ENCODE results near the gene ARHGDIB.

Gene ARHGDIB

DNA sequence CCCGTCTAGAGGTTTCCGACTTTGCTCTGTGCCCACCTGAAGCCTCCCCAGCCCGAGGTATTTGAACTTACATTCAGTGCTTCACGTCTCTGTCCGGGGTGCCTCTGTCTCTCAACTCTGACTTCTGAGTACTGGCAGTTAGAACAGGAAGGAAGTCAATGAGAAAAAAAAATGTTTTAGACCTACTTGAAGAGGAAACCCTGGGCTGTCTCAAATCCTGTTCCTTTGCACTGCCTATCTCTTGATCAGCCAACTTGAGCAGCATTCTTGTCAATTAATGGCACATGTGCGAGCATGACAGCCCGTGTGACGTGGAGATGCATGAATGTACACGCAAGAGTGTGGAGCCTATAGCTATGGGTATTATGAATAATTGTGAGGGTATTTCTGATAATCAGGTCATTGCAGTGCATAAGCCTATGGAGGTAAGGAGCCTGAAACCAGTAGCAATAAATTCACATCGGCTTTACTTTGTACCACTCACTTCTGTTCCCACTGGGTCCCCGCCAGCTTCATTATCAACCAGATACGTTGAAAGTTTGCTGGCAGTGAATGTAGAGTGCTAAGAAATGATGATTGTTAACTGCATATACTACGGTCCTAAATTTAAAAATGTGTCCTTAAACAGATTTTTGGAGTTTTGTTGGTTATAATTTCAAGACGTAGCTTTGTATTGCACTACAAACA, at the start of gene ARHGDIB:
Gene ARHGDIB, minus strand, starts transcription at position 136 of the 687 bp plus-strand sequence. CDS start 10,889 bp downstream, outside the sequence.
- peak; percentile 95 for DNase-seq

DNA sequence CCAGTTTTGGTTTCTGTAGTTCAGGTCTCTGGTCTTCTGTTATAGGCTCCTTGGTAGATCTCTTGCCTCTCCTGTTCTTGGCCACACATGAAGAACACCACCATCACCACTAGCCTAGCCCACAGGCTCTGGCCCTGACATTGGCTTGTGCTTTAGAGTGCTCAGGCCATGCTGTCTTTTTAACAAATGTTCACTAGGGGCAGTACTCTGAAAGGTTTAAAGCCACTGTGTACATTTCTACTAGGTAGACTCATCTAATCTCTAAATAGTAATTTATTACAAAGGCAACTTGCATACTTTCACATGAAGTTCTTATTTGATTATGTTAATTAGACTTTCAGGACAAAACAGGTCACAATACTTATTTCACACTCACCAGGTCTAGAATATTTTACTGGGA, 49.8 kb upstream of the ARHGDIB start:
- DNase-seq, result no peak

DNA sequence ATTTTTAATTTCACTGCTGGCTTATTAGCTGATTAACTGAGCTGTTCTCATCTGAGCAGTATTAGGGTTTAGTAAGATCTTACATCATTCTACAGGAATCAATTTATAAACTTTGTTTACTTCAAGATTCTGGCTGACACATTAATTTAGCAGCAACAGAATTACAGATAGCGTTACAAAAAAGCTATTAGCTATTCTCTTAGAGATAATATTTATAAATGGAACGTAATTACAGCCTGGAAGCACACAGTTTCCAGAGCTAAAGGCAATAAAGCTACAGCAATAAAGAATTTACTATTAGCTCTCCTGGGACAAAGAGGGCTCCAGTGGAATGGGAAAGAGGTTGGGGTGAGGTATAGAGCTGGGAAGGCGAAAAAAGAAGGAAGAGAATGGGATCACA, 46.1 kb upstream of the ARHGDIB start:
- DNase-seq, result no peak

GRCh38 chr12:15005064-15005463, 43.7 kb upstream of the ARHGDIB start:
- no peak for DNase-seq

DNA sequence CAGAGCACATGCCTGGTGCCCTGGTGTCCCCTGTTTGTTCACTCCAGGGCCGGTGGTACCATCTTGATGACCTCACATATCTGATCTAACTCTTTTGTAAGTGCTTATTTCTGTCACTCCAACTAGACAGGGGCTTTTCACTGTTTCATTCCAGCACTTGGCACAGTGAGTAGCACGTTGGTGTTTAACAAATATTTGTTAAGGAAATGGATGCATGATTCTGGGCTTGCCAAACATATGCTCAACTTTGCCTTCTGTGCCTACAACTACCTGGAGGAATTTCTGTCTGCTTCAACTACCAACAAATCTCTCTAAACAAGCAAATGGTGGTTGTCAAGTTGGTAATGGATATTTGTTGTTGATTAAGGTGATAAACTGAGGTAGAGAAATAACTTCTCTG, 43.0 kb upstream of the ARHGDIB start:
- DNase-seq, result no peak

GRCh38 chr12:15001733-15002382, 40.5 kb upstream of the ARHGDIB start:
- no peak for DNase-seq

DNA sequence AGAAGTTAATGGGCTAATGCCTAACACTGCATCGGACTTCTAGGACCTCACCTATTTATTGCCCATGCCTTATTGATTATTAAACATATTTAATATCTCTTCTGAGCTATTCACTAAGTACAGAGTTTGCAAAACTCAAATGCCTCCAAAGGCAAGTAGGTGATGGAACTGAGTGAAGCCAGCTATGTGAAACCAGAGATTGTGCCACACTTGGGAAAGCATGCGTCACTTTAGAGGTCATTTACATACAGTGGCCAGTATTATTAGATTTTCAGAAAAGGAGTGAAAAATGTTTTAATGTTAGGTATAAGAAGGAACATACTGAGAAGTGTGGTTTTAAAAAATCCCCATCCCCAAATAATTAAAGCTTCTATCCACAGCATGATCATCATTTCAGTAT, 39.2 kb upstream of the ARHGDIB start:
- DNase-seq, result no peak

DNA sequence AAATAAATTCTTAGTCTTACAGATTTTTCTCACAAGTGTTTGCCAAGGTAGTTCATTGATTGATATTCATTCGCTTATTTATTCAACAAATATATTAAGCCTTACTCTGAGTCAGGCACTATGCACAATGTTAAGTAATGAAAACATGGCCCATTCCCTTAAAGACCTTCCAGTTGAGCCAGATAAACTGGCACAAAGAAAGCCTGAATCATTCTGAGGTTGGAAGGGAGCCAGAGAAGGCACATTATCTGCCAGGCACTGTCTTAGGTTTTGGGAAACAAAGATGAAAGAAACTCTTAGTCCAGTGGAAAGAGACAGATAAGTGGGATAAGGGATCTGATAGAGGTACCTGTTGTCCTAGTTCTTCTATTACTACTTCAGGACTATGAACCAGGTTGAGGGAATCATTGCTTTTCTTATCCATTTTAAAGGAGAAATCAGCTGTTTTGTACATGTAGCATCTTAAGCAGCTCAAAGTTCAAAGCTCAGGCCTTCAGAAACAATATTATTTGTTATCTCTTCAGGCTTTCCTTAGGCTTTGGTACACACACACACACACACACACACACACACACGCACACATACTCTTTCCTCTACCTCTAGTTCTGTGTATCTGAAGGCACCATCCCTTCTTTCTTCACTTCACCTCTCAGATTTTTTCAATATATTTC, 38.4 kb upstream of the ARHGDIB start:
- DNase-seq, result no peak

DNA sequence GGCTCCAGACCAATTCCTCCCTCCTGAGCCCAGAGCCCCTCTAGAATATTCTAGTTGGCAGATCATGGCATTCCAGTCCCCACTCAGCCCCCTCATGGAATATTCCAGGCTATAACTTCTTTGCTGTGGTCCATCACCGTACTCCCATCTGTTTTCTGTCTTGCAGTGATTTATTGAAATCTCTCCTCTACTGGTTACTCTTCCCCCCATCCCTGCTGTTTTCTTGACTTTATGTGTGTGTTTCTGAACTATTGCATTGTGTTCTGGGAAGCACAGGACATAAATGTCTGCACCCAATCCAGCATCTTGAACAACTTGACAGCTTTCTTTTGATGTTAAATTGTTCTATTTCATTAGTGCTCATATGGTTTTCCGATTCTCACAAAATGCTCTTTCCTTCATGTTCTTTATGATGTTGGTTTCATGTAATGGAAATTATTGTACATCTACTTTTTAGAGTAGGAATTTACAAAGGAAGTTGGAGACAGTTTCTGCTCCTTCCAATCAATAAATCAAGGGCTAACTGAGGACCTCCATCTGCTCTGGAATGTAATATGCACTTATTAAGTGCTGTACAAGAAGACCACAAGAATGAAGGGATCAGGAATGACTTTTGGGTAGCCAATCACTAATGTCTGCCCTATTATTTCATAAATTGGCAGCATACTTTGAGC, 37.8 kb upstream of the ARHGDIB start:
- no peak for DNase-seq

GRCh38 chr12:14997998-14998397, 36.6 kb upstream of the ARHGDIB start:
- no peak for DNase-seq

GRCh38 chr12:14995583-14996425, 34.4 kb upstream of the ARHGDIB start:
- peak; percentile 48 for DNase-seq

GRCh38 chr12:14994610-14995009, 33.2 kb upstream of the ARHGDIB start:
- DNase-seq, result no peak

DNA sequence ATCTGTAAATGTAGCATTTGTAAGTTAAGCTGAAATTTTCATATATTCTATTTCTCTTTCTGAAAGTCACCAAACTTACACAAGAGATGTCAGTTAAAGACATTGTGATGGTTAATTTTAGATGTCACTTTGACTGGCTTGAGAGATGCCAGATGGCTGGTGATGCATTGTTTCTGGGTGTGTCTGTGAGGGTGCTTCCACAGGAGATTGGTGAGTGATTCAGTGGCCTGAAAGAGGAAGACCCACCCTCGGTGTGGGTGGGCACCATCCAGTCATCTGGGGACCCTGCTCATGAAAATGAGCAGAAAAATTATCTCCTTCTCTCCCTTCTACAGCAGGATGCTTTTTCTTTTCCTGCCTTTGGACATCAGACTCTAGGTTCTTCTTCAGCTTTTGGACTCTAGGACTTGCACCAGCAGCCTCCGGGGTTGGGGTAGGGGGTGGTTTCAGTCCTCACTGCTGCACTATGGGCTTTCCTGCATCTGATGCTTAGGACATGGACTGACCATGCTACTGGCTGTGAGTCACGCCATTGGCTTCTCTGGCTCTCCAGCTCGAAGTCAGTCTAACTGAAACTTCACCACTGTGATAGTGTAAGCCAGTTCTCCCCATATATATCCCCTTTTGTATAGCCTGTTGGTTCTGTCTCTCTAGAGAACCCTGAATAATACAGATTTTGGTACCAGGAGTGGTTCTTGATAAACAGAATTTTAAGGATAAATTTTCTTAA, 32.3 kb upstream of the ARHGDIB start:
- no peak for DNase-seq

DNA sequence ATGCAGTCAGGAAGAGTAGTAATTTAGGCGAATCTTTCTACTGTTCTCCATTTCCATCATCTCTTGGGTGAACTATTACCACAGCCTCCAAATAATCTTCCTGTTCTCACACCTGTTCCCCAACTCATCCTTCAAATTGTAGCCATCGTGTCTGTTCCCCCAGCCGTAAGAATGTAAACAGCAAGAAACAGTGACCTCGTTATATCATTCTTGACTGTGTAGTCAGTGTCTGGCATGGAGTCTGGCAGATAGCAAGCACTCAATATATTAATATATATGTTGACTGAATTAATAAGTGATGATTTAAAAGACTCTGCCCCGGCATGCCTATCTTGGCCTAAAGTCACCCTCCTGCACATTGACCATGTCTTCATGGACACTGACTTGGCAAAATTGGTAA, 31.7 kb upstream of the ARHGDIB start:
- no peak for DNase-seq

DNA sequence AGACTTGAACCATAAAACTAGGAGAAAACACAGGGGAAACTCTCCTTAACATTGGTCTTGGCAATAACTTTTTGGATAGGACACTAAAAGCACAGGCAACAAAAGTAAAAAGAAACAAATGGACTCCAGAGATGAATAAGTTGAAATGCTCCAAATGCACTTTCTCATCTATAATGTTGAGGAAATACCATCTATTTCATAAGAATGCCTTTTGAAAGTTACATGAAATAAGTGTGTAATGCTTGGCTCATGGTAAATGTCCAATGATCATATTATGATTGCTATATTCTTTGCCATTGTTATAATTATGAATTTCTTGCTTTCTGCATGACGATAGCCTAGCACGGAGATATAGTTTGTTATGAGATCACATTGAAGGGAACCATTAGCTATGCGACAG, 31.3 kb upstream of the ARHGDIB start:
- no peak for DNase-seq

DNA sequence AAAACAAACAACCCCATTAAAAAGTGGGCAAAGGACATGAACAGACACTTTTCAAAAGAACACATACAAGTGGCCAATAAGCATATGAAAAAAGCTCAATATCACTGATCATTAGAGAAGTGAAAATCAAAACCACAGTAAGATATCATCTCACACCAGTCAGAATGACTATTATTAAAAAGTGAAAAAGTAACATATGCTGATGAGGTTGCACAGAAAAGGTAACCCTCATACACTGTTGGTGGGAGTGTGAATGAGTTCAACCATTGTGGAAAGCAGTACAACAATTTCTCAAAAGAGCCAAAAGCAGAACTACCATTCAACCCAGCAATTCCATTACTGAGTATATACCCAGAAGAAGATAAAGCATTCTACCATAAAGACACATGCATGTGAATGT, 29.7 kb upstream of the ARHGDIB start:
- no peak for DNase-seq

DNA sequence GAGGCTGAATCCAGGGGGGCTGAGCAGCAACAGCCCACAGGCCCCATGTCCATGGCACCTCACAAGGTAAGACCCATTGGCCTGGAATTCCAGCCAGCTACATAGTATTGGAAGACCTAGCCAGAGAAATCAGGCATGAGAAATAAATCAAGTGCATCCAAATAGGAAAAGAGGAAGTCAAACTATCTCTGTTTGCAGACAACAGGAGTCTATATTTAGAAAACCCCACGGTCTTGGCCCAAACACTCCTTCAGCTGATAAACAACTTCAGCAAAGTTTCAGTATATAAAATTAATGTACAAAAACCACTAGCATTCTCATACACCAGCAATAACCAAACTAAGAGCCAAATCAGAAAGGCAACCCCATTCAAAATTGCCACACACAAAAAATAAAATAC, 28.4 kb upstream of the ARHGDIB start:
- no peak for DNase-seq

DNA sequence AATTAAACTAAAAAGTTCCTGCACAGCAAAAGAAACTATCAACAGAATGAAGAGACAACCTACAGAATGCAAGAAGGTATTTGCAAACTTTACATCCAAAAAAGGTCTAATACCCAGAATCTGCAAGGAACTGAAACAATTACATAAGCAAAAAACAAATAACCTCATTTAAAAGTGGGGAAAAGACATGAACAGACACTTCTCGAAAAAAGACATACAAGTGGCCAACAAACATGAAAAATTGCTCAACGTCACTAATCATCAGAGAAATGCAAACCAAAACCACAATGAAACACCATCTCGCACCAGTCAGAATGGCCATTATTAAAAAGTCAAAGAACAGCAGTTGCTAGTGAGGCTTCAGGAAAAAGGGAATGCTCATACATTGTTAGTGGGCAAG, 26.6 kb upstream of the ARHGDIB start:
- DNase-seq, result no peak

DNA sequence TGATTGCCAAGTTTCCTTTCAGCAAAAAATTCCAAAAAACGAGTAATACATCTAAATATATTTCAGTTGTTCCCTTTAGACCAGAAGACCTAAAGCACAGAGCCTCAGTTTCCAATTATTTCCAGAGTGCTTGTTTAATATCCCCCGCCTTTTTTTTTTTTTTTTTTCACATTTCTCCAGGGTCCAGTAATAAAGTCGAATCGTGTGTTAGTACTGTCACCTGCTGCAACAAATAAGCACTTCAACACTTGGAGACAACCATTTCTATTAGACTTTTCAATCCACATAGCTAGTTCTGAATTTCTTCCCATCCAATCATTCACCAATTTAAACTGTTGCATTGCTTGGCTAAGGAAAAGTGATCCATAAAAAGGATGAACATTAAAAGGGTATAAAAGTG, 25.0 kb upstream of the ARHGDIB start:
- no peak for DNase-seq

GRCh38 chr12:14984766-14985285, 23.4 kb upstream of the ARHGDIB start:
- no peak for DNase-seq

- DNase-seq, result no peak
These were observed 22.6 kb upstream of the ARHGDIB start for GRCh38 chr12:14984036-14984435.

DNA sequence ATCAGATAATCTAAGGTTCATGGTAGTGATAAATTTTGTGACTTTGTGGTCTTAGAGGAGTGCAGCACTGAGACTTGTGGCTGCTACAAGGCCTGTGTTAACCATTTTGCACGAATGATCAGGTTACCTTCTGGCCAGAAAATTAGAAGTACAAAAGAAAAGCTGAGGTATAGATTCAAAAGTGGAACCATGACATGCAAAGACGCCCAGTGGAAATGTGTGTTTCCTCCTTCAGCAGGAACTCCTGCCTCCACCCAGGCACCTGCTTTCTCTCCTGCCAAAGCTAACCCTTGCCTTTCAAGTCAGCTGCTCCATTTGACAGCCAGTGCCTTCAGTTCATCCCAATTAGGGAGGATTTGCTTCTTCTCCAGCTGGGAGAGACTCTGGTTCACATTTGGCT, 21.6 kb upstream of the ARHGDIB start:
- no peak for DNase-seq

Data from activated CD4-positive, alpha-beta T cell treated with anti-CD3 and anti-CD28 coated beads, Interleukin-10, Interleukin-2, amounts not matched to agents 100 ng/mL and 50 ng/mL, durations not matched to agents 16 hours and 8 hours (primary cell).